Lower lobe of right lung (tissue), 2 donors: Measurements from ENCODE around the gene CA10. TPM values are rescaled to one million over a fixed set of nuclear protein-coding genes. Genes with fewer than 3 reads are reported as not detected.

Experiments used
- ATAC-seq, 2 donors: fragments of 200-7000 bp; cut with Tn5 transposase; one replicate each; pipeline ENCODE4 v1.9.1; 2020 to 2022; ENCODE audit warnings: mild to moderate bottlenecking in 2 of 2, moderate library complexity in 2 of 2
- DNase-seq: peaks from one replicate; pipeline ENCODE4 v3.0.0-alpha.2; 2020
- H3K27ac ChIP-seq: fragments of 200-600 bp; one replicate; pipeline ENCODE4 v1.8.0; 2022
- H3K27me3 ChIP-seq: fragments of 200-600 bp; one replicate; pipeline ENCODE4 v1.8.0; 2022; ENCODE audit warnings: low read depth
- H3K36me3 ChIP-seq: fragments of 200-600 bp; one replicate; pipeline ENCODE4 v1.8.0; 2022; ENCODE audit warnings: mild to moderate bottlenecking
- H3K4me1 ChIP-seq: fragments of 200-600 bp; one replicate; pipeline ENCODE4 v1.8.0; 2022
- H3K4me3 ChIP-seq: fragments of 200-600 bp; one replicate; pipeline ENCODE4 v1.8.0; 2022; ENCODE audit warnings: mild to moderate bottlenecking
- H3K9me3 ChIP-seq: fragments of 200-600 bp; one replicate; pipeline ENCODE4 v1.8.0; 2022
- CTCF ChIP-seq: fragments of 200-600 bp; IDR thresholded peaks from one replicate; pipeline ENCODE4 v1.8.0; 2022; ENCODE audit warnings: antibody characterized with exemption, mild to moderate bottlenecking
- intact Hi-C: fragments of 100-400 bp; cut with DNase I; formaldehyde crosslinking; loops from one replicate; pipeline ENCODE4 v1.11.0; 2022
- total RNA-seq: library from RNA; stranded (reverse); fragmentation: NEBNext Ultra II Directional; extraction: Animal tissue kit (Norgen Biotek cat#: 25700); gene quantifications from one replicate; pipeline ENCODE4 v1.2.1, GENCODE V29; 2021
- donor health status: DM: no; HTN: yes; CAD: no; lungs with severe emphysema.

CA10 gene
- total RNA-seq, 1 donor from 2014 or later = not detected

GRCh38 chr17:51610155-51610554 is 548.4 kb downstream of the CA10 start:
- no peak for TF ChIP-seq CTCF
- no peak for ATAC-seq
- H3K4me1 ChIP-seq = no peaks in the 10 kb centered on the region
- no peak overlapping the region for H3K4me3 ChIP-seq
- intact Hi-C loops = no loop called here
- no peaks in the 10 kb centered on the region for H3K36me3 ChIP-seq
- H3K9me3 ChIP-seq = no peaks in the 10 kb centered on the region
- H3K27me3 ChIP-seq = no peaks in the 10 kb centered on the region
- no peak for DNase-seq
- no peak overlapping the region for H3K27ac ChIP-seq

GRCh38 chr17:51608251-51608933 is 550.1 kb downstream of the CA10 start:
- Histone ChIP-seq H3K27ac (no peak overlapping the region), H3K4me3 (no peak overlapping the region), H3K36me3 (no peaks in the 10 kb centered on the region), H3K27me3 (no peaks in the 10 kb centered on the region), H3K4me1 (no peaks in the 10 kb centered on the region), H3K9me3 (no peaks in the 10 kb centered on the region)
- ATAC-seq = no peak
- TF ChIP-seq CTCF = no peak
- intact Hi-C loops = no loop called here
- no peak for DNase-seq

GRCh38 chr17:51607512-51607911 is 551.0 kb downstream of the CA10 start:
- Histone ChIP-seq H3K4me3 (no peak overlapping the region), H3K27me3 (no peaks in the 10 kb centered on the region), H3K36me3 (no peaks in the 10 kb centered on the region), H3K4me1 (no peaks in the 10 kb centered on the region), H3K27ac (no peak overlapping the region), H3K9me3 (no peaks in the 10 kb centered on the region)
- intact Hi-C loops = no loop called here
- no peak for DNase-seq
- TF ChIP-seq CTCF = no peak
- ATAC-seq = no peak

- ATAC-seq = no peak
- Histone ChIP-seq H3K27me3 (no peaks in the 10 kb centered on the region), H3K27ac (no peak overlapping the region), H3K4me3 (no peak overlapping the region), H3K9me3 (no peaks in the 10 kb centered on the region), H3K4me1 (no peaks in the 10 kb centered on the region), H3K36me3 (no peaks in the 10 kb centered on the region)
- intact Hi-C loops = no loop called here
- DNase-seq = no peak
- TF ChIP-seq CTCF = no peak
These were observed 554.1 kb downstream of the CA10 start for GRCh38 chr17:51604299-51605020.

GRCh38 chr17:51601622-51602261 is 556.8 kb downstream of the CA10 start:
- Histone ChIP-seq H3K9me3 (no peaks in the 10 kb centered on the region), H3K27me3 (no peaks in the 10 kb centered on the region), H3K4me1 (no peaks in the 10 kb centered on the region), H3K4me3 (no peak overlapping the region), H3K36me3 (no peaks in the 10 kb centered on the region), H3K27ac (no peak overlapping the region)
- DNase-seq = no peak
- no peak for ATAC-seq
- intact Hi-C loops = no loop called here
- TF ChIP-seq CTCF = no peak
